GM10266 (cell line): ENCODE measurements around the gene TRIP6.

Experiments used
- DNase-seq: peaks from one replicate; pipeline ENCODE4 v3.0.0; 2012; ENCODE audit errors: extremely low spot score
- TF ChIP-seq, protein P1 (sequence below): IDR thresholded peaks from 2 replicates; pipeline ENCODE4 v1.5.1; 2012; ENCODE audit warnings: mild to moderate bottlenecking, low read depth; ENCODE audit not compliant: control insufficient read depth, insufficient read depth; ENCODE audit errors: missing control alignments

Gene TRIP6

GRCh38 chr7:100829150-100829716 lies 38.0 kb upstream of the TRIP6 start:
- no peak for DNase-seq
- TF ChIP-seq, protein P1, sequence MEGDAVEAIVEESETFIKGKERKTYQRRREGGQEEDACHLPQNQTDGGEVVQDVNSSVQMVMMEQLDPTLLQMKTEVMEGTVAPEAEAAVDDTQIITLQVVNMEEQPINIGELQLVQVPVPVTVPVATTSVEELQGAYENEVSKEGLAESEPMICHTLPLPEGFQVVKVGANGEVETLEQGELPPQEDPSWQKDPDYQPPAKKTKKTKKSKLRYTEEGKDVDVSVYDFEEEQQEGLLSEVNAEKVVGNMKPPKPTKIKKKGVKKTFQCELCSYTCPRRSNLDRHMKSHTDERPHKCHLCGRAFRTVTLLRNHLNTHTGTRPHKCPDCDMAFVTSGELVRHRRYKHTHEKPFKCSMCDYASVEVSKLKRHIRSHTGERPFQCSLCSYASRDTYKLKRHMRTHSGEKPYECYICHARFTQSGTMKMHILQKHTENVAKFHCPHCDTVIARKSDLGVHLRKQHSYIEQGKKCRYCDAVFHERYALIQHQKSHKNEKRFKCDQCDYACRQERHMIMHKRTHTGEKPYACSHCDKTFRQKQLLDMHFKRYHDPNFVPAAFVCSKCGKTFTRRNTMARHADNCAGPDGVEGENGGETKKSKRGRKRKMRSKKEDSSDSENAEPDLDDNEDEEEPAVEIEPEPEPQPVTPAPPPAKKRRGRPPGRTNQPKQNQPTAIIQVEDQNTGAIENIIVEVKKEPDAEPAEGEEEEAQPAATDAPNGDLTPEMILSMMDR = no peak

DNA sequence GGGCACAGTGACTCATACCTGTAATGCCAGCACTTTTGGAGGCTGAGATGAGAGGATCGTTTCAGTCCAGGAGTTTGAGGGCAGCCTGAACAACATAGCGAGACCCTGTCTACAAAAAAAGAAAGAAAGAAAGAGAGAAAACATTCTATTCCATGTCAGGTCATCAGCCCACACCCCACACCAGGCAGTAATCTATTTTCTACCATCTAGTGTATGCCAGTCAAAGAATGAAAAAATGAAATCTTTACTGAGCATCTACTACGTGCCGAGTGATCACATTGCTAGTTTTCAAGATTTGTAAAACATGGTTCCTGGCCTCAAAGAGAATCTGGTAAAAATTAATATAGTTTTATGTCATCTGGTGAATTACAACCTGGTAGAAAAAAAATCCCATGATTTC lies 36.8 kb upstream of the TRIP6 start:
- TF ChIP-seq, protein P1 = no peak
- no peak for DNase-seq

DNA sequence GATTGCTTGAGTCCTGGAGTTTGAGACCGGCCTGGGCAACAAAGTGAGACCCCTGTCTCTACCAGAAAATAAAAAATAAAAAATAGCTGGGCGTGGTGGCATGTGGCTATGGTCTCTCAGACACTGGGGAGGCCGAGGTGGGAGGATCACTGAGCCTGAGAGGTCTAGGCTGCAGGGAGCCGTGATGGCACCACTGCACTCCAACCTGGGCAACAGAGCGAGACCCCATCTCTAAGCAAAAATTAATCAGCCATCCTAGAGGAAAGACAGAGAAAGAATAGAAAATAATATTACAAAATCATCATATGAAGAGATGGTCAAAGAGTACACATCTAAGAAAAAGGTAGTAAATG lies 34.9 kb upstream of the TRIP6 start:
- TF ChIP-seq, protein P1 = no peak
- DNase-seq = no peak

GRCh38 chr7:100835903-100836811 lies 31.0 kb upstream of the TRIP6 start:
- TF ChIP-seq, protein P1 = no peak
- DNase-seq = no peak

GRCh38 chr7:100836812-100837098 lies 30.4 kb upstream of the TRIP6 start:
- TF ChIP-seq, protein P1 = no peak
- DNase-seq = no peak

DNA sequence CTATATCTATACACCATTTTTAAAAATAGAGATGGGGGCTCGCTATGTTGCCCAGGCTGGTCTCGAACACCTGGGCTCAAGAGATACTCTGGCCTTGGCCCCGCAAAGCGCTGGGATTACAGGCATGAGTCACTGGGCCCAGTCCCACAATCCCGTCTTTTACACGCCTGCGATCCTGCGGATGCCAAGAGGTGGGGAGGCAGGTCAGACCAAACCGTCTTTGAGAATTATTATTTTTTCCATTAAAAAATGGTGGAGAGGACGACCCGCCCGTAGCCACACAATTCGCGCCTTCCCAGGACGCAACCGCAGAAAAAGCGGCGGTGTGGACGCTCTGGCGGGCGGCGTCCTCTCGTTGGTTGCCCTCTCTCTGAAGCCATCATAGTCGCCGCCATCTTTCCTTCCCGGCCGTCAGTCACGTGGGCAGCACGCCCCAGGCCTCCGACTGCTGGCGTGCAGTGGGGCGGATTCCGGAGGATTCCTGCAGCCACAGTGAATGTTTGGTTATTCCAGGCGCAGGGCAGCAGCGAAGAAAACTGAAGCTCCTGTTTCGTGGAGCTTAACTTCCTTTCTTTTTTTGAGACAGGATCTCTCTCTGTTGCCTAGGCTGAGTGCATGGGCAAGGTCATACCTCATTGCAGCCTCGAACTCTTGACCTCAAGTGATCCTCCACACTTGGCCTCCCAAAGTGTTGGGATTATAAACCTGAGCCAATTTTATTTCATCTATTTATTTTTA lies 29.9 kb upstream of the TRIP6 start:
- TF ChIP-seq, protein P1 = no peak
- peak; percentile 81 for DNase-seq

DNA sequence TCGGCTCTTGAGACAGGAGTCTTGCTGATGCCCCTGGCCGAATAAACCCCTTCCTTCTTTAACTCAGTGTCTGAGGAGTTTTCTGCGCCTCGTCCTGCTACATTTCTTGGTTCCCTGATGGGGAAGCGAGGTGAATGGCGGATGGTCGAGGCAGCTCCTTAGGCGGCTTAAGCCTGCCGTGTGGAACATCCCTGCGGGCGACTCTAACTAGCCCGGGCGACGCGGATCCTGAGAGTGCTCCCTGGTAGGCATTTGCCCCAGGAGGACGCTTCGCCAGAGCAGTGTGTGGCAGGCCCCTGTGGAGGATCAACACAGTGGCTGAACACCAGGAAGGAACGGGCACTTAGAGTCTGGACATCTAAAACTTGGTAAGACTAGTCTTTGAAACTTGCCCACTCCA lies 27.8 kb upstream of the TRIP6 start:
- TF ChIP-seq, protein P1 = no peak
- no peak for DNase-seq
